Caco-2 (cell line): Measurements from ENCODE around the gene SAMD11. TPM values are rescaled to one million over a fixed set of nuclear protein-coding genes. Genes with fewer than 3 reads are reported as not detected.

Experiments used
- BruUV-seq: library from RNA; stranded (reverse); fragments of 400-500 nt; replicated peaks from 2 replicates; lab custom pipeline; 2021; lab: Mats Ljungman, UMichigan
- CTCF ChIA-PET: fragments of 300-600 bp; sonication (Branson Sonifier 250); formaldehyde crosslinking; loops from one replicate; lab custom pipeline; 2022; ENCODE audit warnings: antibody characterized with exemption; lab: Charles Lee
- POLR2A ChIA-PET: fragments of 300-600 bp; sonication (Branson Sonifier 250); formaldehyde crosslinking; loops from one replicate; lab custom pipeline; 2022; ENCODE audit warnings: antibody characterized with exemption; lab: Charles Lee
- DNase-seq, 2 experiments: peaks; one replicate each; pipeline versions ENCODE4 v3.0.0 to v3.0.0-alpha.2; 2020 to 2022
- H3K27me3 ChIP-seq: replicated peaks from 2 replicates; pipeline ENCODE4 v1.6.0; 2011; ENCODE audit warnings: low read length; ENCODE audit not compliant: control insufficient read depth, insufficient read depth
- H3K36me3 ChIP-seq: 2 replicates; pipeline ENCODE4 v1.5.1; 2011; ENCODE audit warnings: low read length; ENCODE audit not compliant: control insufficient read depth, insufficient read depth
- H3K4me1 ChIP-seq: fragments of 250-450 bp; sonication (Bioruptor Pico); 2 replicates; pipeline ENCODE4 v1.5.1; 2020; ENCODE audit warnings: mild to moderate bottlenecking
- H3K4me3 ChIP-seq: 2 replicates; pipeline ENCODE4 v1.5.1; 2011; ENCODE audit warnings: low read depth, mild to moderate bottlenecking, control low read depth, low read length
- H3K9me3 ChIP-seq: fragments of 250-450 bp; sonication (Bioruptor Pico); 2 replicates; pipeline ENCODE4 v1.5.1; 2020; ENCODE audit warnings: mild to moderate bottlenecking, moderate library complexity
- H3K27ac Mint-ChIP-seq: one replicate; pipeline ENCODE4 v1.8.0; 2022; ENCODE audit warnings: mixed read lengths; ENCODE audit not compliant: unreplicated experiment
- H3K27me3 Mint-ChIP-seq: one replicate; pipeline ENCODE4 v1.8.0; 2022; ENCODE audit warnings: mixed read lengths; ENCODE audit not compliant: insufficient read depth, unreplicated experiment
- H3K36me3 Mint-ChIP-seq: one replicate; pipeline ENCODE4 v1.8.0; 2022; ENCODE audit warnings: mild to moderate bottlenecking, mixed read lengths; ENCODE audit not compliant: insufficient read depth, unreplicated experiment
- H3K4me1 Mint-ChIP-seq: one replicate; pipeline ENCODE4 v1.8.0; 2022; ENCODE audit warnings: low read depth, mixed read lengths; ENCODE audit not compliant: unreplicated experiment
- H3K4me3 Mint-ChIP-seq: one replicate; pipeline ENCODE4 v1.8.0; 2022; ENCODE audit warnings: mild to moderate bottlenecking, moderate library complexity, mixed read lengths; ENCODE audit not compliant: unreplicated experiment
- H3K9me3 Mint-ChIP-seq: one replicate; pipeline ENCODE4 v1.8.0; 2022; ENCODE audit warnings: mixed read lengths; ENCODE audit not compliant: unreplicated experiment
- intact Hi-C: fragments of 100-400 bp; cut with micrococcal nuclease; formaldehyde crosslinking; loops from one replicate; pipeline ENCODE4 v1.10.0; 2022; ENCODE audit not compliant: unreplicated experiment
- total RNA-seq: library from RNA; stranded (reverse); gene quantifications from 2 replicates; pipeline ENCODE4 v1.2.3, GENCODE V29; 2022
- TF ChIP-seq, protein P1 (sequence below), 2 experiments: fragments of 200-600 bp in 1 of 2; IDR thresholded peaks; 1 replicate in 1 of 2; 2 replicates in 1 of 2; pipeline versions ENCODE4 v1.5.1 to v1.8.0; 2011 to 2022; ENCODE audit warnings: antibody characterized with exemption in 1 of 2, control low read depth in 1 of 2, inconsistent platforms in 1 of 2, low read depth in 1 of 2, low read length in 1 of 2, mild to moderate bottlenecking in 1 of 2, moderate library complexity in 1 of 2; ENCODE audit not compliant: insufficient read depth in 1 of 2, severe bottlenecking in 1 of 2, unreplicated experiment in 1 of 2

The SAMD11 gene
- total RNA-seq, 1 experiment from 2014 or later = 0.54 TPM

GRCh38 chr1:980137-980571 is 56.4 kb downstream of the SAMD11 start:
- Mint-ChIP-seq H3K27me3 (no peaks in the 10 kb centered on the region), H3K36me3 (peaks cover 9% of the 10 kb centered on the region), H3K4me1 (peaks cover 6% of the 10 kb centered on the region), H3K9me3 (no peaks in the 10 kb centered on the region), H3K4me3 (no peak overlapping the region), H3K27ac (no peak overlapping the region)
- ChIA-PET CTCF (no interaction called here), POLR2A (no interaction called here)
- BruUV-seq = no TSS peak
- intact Hi-C loops = loop anchor here (5.0 kb wide), 1 partner anchor 82 kb away; no protein-coding TSS in a partner anchor
- peaks cover 5% of the 10 kb centered on the region; the same call in 1 of the 2 replicates for H3K4me1 ChIP-seq
- H3K36me3 ChIP-seq = no peaks in the 10 kb centered on the region
- H3K9me3 ChIP-seq = no peaks in the 10 kb centered on the region
- TF ChIP-seq, protein P1, sequence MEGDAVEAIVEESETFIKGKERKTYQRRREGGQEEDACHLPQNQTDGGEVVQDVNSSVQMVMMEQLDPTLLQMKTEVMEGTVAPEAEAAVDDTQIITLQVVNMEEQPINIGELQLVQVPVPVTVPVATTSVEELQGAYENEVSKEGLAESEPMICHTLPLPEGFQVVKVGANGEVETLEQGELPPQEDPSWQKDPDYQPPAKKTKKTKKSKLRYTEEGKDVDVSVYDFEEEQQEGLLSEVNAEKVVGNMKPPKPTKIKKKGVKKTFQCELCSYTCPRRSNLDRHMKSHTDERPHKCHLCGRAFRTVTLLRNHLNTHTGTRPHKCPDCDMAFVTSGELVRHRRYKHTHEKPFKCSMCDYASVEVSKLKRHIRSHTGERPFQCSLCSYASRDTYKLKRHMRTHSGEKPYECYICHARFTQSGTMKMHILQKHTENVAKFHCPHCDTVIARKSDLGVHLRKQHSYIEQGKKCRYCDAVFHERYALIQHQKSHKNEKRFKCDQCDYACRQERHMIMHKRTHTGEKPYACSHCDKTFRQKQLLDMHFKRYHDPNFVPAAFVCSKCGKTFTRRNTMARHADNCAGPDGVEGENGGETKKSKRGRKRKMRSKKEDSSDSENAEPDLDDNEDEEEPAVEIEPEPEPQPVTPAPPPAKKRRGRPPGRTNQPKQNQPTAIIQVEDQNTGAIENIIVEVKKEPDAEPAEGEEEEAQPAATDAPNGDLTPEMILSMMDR (IDR thresholded peaks at IDR 0.05; ENCODE audit: insufficient read depth in 1 of 2, low read depth in 1 of 2, low read length in 1 of 2, severe bottlenecking in 1 of 2, unreplicated experiment in 1 of 2) = no peak
- no peak overlapping the region for H3K4me3 ChIP-seq
- DNase-seq = no peak
- H3K27me3 ChIP-seq = no peaks in the 10 kb centered on the region

DNA sequence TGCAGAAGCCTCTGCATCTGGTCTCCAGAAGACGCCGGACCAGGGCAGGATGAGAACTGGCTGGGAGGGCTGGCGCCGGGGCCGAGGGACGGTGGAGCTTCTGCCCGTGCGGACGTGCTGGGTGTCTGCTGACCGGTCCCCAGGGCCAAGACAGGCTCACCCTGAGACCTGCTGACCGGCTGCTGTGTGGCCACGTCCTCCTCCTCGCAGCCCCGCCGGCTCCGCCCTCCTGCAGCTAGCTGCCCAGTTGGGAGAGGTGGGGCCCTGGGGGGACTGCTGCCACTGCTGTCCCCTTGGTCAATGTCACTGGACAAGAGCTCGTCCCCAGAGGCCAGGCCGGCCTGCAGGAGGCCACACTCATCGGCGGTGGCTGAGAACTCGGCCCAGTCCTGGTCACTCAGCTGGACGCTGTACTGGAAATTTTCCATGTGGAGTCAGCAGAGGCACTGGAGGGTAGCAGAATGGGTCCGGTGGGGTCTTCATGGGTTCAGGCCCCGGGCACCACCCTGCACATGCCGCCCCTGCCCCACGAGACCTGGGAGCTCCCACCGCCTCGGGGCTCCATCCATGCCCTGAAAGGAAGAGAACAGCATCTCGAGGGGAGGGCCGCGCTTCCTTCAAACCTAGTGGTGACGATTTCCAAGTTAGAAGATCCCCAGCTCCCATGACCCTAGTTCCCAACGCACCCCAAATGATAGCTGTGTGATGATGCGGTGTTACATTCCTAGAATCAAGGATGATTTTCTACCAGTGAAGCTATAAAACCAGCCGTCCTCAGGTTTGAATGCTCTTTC is 57.1 kb downstream of the SAMD11 start:
- Histone ChIP-seq H3K36me3 (no peaks in the 10 kb centered on the region), H3K27me3 (no peaks in the 10 kb centered on the region), H3K4me1 (peaks cover under 1% of the 10 kb centered on the region; the same call in 1 of the 2 replicates), H3K9me3 (no peaks in the 10 kb centered on the region), H3K4me3 (no peak overlapping the region)
- Mint-ChIP-seq H3K27me3 (no peaks in the 10 kb centered on the region), H3K9me3 (no peaks in the 10 kb centered on the region), H3K4me1 (peaks cover 6% of the 10 kb centered on the region), H3K36me3 (peaks cover 9% of the 10 kb centered on the region), H3K27ac (no peak overlapping the region), H3K4me3 (no peak overlapping the region)
- ChIA-PET POLR2A (no interaction called here), CTCF (no interaction called here)
- no TSS peak for BruUV-seq
- TF ChIP-seq, protein P1 (IDR thresholded peaks at IDR 0.05; ENCODE audit: insufficient read depth in 1 of 2, low read depth in 1 of 2, low read length in 1 of 2, severe bottlenecking in 1 of 2, unreplicated experiment in 1 of 2) = no peak
- intact Hi-C loops = loop anchor here (5.0 kb wide), 1 partner anchor 82 kb away; no protein-coding TSS in a partner anchor
- no peak for DNase-seq

DNA sequence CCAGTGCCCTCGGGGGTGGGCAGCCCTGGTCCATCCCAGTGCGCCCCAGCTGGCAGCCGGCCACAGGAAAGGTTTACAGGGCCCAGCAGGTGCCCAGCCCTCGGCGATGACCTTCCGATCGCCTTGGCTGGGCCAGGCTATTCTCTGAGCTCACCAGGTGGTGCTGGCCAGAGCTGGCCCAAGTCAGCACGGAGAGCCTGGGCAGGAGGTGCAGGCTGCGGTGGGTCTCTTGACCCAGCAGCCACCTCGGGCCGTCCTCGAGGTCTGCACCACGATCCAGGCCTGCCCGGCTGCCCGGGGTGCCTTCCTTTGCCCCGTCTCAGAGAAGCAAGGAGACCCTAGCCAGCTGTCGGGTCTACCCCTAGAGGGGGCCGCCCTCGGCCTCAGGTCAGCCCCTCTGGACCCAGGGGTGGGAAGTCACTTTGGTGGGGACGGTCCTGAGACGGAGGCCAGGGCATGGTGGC is 57.8 kb downstream of the SAMD11 start:
- CTCF ChIA-PET = no interaction called here
- Histone ChIP-seq H3K4me1 (no peaks in the 10 kb centered on the region), H3K4me3 (no peak overlapping the region), H3K9me3 (no peaks in the 10 kb centered on the region), H3K27me3 (no peaks in the 10 kb centered on the region), H3K36me3 (no peaks in the 10 kb centered on the region)
- TF ChIP-seq, protein P1 (IDR thresholded peaks at IDR 0.05; ENCODE audit: insufficient read depth in 1 of 2, low read depth in 1 of 2, low read length in 1 of 2, severe bottlenecking in 1 of 2, unreplicated experiment in 1 of 2) = no peak
- H3K36me3 Mint-ChIP-seq = peaks cover 9% of the 10 kb centered on the region
- POLR2A ChIA-PET = interaction anchor here (0.9 kb wide), 1 partner anchor 19 kb away, joined by 3 read pairs; no protein-coding TSS in a partner anchor
- no peak for DNase-seq
- no peaks in the 10 kb centered on the region for H3K9me3 Mint-ChIP-seq
- no peaks in the 10 kb centered on the region for H3K27me3 Mint-ChIP-seq
- peaks cover 6% of the 10 kb centered on the region for H3K4me1 Mint-ChIP-seq
- intact Hi-C loops = loop anchor here (5.0 kb wide), 1 partner anchor 81 kb away; no protein-coding TSS in a partner anchor
- BruUV-seq = no TSS peak
- H3K4me3 Mint-ChIP-seq = no peak overlapping the region
- no peak overlapping the region for H3K27ac Mint-ChIP-seq
